ENCODE data around the gene DCUN1D3.
"Not testable (repeated sequence)": the region's sequence is repeated elsewhere in the genome, so short reads cannot be mapped to it uniquely, and the experiment has no call there.

Gene DCUN1D3

GRCh38 chr16:20822521-20823325, 77.4 kb downstream of the DCUN1D3 start:
- FAIRE-seq: no peak

- no peak for FAIRE-seq
These were observed 78.5 kb downstream of the DCUN1D3 start for GRCh38 chr16:20821682-20822081.

GRCh38 chr16:20818929-20819585, 81.1 kb downstream of the DCUN1D3 start:
- FAIRE-seq: no peak

- FAIRE-seq: no peak
These were observed 85.4 kb downstream of the DCUN1D3 start for GRCh38 chr16:20814784-20815183.

GRCh38 chr16:20812510-20812909, 87.6 kb downstream of the DCUN1D3 start:
- FAIRE-seq: no peak

GRCh38 chr16:20811889-20812439, 88.2 kb downstream of the DCUN1D3 start:
- FAIRE-seq: no peak

- FAIRE-seq: no peak
These were observed 92.3 kb downstream of the DCUN1D3 start for GRCh38 chr16:20807862-20808261.

- FAIRE-seq: no peak
These were observed 93.7 kb downstream of the DCUN1D3 start, which contains the start of the genes ERI2 and REXO5 for GRCh38 chr16:20806168-20807050. Gene ERI2, minus strand, starts transcription at chr16:20806472. Its CDS starts 42 bp downstream, at chr16:20806430. Gene REXO5, plus strand, starts transcription at chr16:20806527. Its CDS starts 427 bp downstream, at chr16:20806954.

- FAIRE-seq: not testable (repeated sequence)
These were observed 94.4 kb downstream of the DCUN1D3 start for GRCh38 chr16:20805684-20806167.

All from colon (tissue), 2 donors.